PC-3 (cell line): ENCODE results near the gene NBEAL1. TPM values are rescaled to one million over a fixed set of nuclear protein-coding genes. Genes with fewer than 3 reads are reported as not detected.

ENCODE experiments used
- ATAC-seq: fragments of 200-7000 bp; cut with Tn5 transposase; 2 replicates; pipeline ENCODE4 v1.9.1; 2020; ENCODE audit warnings: mild to moderate bottlenecking, moderate library complexity
- BruUV-seq: library from RNA; stranded (reverse); fragments of 400-500 nt; replicated peaks from 2 replicates; lab custom pipeline; 2021; lab: Mats Ljungman, UMichigan
- CTCF ChIA-PET: fragments of 300-600 bp; sonication (Branson Sonifier 250); formaldehyde crosslinking; loops from one replicate; lab custom pipeline; 2022; ENCODE audit warnings: antibody characterized with exemption; lab: Charles Lee
- POLR2A ChIA-PET: fragments of 300-600 bp; sonication (Branson Sonifier 250); formaldehyde crosslinking; loops from one replicate; lab custom pipeline; 2022; ENCODE audit warnings: antibody characterized with exemption; ENCODE audit not compliant: unreplicated experiment; lab: Charles Lee
- DNase-seq: peaks from one replicate; pipeline ENCODE4 v3.0.0-alpha.2; 2015
- H2AFZ ChIP-seq: fragments of 300-600 bp; sonication (generic); 2 replicates; pipeline ENCODE4 v1.6.0; 2016; ENCODE audit warnings: antibody characterized with exemption, low read length
- H3F3A ChIP-seq: fragments of 300-600 bp; sonication (generic); one replicate; pipeline ENCODE4 v1.6.0; 2017; ENCODE audit warnings: antibody characterized with exemption, low read length, control low read depth, mild to moderate bottlenecking; ENCODE audit not compliant: unreplicated experiment
- H3K27ac ChIP-seq: fragments of 300-600 bp; sonication (generic); 2 replicates; pipeline ENCODE4 v1.5.1; 2016; ENCODE audit warnings: mild to moderate bottlenecking, low read length
- H3K27me3 ChIP-seq: fragments of 300-600 bp; sonication (generic); 2 replicates; pipeline ENCODE4 v1.6.1; 2016; ENCODE audit warnings: low read length, mixed read lengths
- H3K36me3 ChIP-seq: fragments of 300-600 bp; sonication (generic); 2 replicates; pipeline ENCODE4 v1.6.1; 2016; ENCODE audit warnings: low read depth, mixed run types, low read length, mixed read lengths
- H3K4me1 ChIP-seq: fragments of 300-600 bp; sonication (generic); 2 replicates; pipeline ENCODE4 v1.5.1; 2016; ENCODE audit warnings: low read length; ENCODE audit not compliant: insufficient read depth
- H3K4me2 ChIP-seq: fragments of 300-600 bp; sonication (generic); 2 replicates; pipeline ENCODE4 v1.6.0; 2016; ENCODE audit warnings: low read length
- H3K4me3 ChIP-seq: fragments of 300-600 bp; sonication (generic); 2 replicates; pipeline ENCODE4 v1.5.1; 2016; ENCODE audit warnings: mild to moderate bottlenecking, low read length, mixed read lengths
- H3K79me2 ChIP-seq: fragments of 300-600 bp; sonication (generic); 2 replicates; pipeline ENCODE4 v1.6.1; 2017; ENCODE audit warnings: low read length, mixed read lengths
- H3K9ac ChIP-seq: fragments of 300-600 bp; sonication (generic); 2 replicates; pipeline ENCODE4 v1.6.0; 2016; ENCODE audit warnings: mild to moderate bottlenecking, low read length
- H3K9me2 ChIP-seq: fragments of 300-600 bp; sonication (generic); replicated peaks from 2 replicates; pipeline ENCODE4 v1.6.1; 2016; ENCODE audit warnings: mixed run types, low read length, mixed read lengths
- H3K9me3 ChIP-seq: fragments of 300-600 bp; sonication (generic); 2 replicates; pipeline ENCODE4 v1.6.1; 2016; ENCODE audit warnings: low read length, mixed read lengths
- H4K20me1 ChIP-seq: fragments of 300-600 bp; sonication (generic); 2 replicates; pipeline ENCODE4 v1.6.1; 2016; ENCODE audit warnings: low read length, mixed read lengths
- CTCF ChIP-seq: fragments of 300-600 bp; sonication (generic); conservative IDR thresholded peaks from 2 replicates; pipeline ENCODE4 v1.5.1; 2017; ENCODE audit warnings: antibody characterized with exemption, low read depth, mild to moderate bottlenecking, low read length
- EZH2 ChIP-seq: fragments of 300-600 bp; sonication (generic); IDR thresholded peaks from one replicate; pipeline ENCODE4 v1.6.1; 2017; ENCODE audit warnings: antibody characterized with exemption, mild to moderate bottlenecking, low read length; ENCODE audit not compliant: unreplicated experiment
- EZH2phosphoT487 ChIP-seq: fragments of 300-600 bp; sonication (generic); IDR thresholded peaks from 2 replicates; pipeline ENCODE4 v1.6.1; 2018; ENCODE audit warnings: mild to moderate bottlenecking, antibody characterized with exemption, low read length, borderline replicate concordance
- intact Hi-C: fragments of 100-400 bp; cut with micrococcal nuclease; formaldehyde crosslinking; loops from 2 replicates; pipeline ENCODE4 v1.9.0; 2023
- total RNA-seq: library from RNA; depleted of rRNA; stranded (reverse); fragments of >200 nt; gene quantifications from 2 replicates; pipeline ENCODE4 v1.2.3, GENCODE V29; 2014

Gene NBEAL1
- total RNA-seq, 1 experiment from 2014 or later: 9.9 TPM

GRCh38 chr2:203238704-203239526, 224.2 kb downstream of the NBEAL1 start, which contains the start of gene CYP20A1:
TSS of gene CYP20A1 (plus strand) at chr2:203239018. CDS start at chr2:203239063, 45 bp downstream.
- DNase-seq (peak; percentile 96), ATAC-seq (peak; percentile 91)
- CTCF ChIA-PET: interaction anchor here (0.7 kb wide), 1 partner anchor 536 kb away, joined by 4 read pairs; no protein-coding TSS in a partner anchor
- H3K4me1 ChIP-seq: peaks cover 16% of the 10 kb centered on the region
- H3K27ac ChIP-seq: peak within 1 kb of the TSS; percentile 88
- TF ChIP-seq CTCF: peak; percentile 44
- no peak for TF ChIP-seq EZH2phosphoT487
- BruUV-seq: no TSS peak
- peak within 1 kb of the TSS; percentile 95 for H3K4me3 ChIP-seq
- H3K9me2 ChIP-seq: no peaks in the 10 kb centered on the region
- H3K27me3 ChIP-seq: no peaks in the 10 kb centered on the region
- H4K20me1 ChIP-seq: no peaks in the 10 kb centered on the region
- peak within 1 kb of the TSS; percentile 99 for H3K4me2 ChIP-seq
- peak within 1 kb of the TSS; percentile 92 for H2AFZ ChIP-seq
- H3K79me2 ChIP-seq: peaks cover 35% of the 10 kb centered on the region
- POLR2A ChIA-PET: interaction anchor here (0.5 to 0.8 kb wide), 3 partner anchors 298 to 573 kb away, joined by 3 to 7 read pairs (median 4); no protein-coding TSS in a partner anchor
- H3F3A ChIP-seq: no peaks in the 10 kb centered on the region
- H3K9me3 ChIP-seq: no peaks in the 10 kb centered on the region
- no peaks in the 10 kb centered on the region for H3K36me3 ChIP-seq
- H3K9ac ChIP-seq: peak within 1 kb of the TSS; percentile 91
- intact Hi-C loops: loop anchor here (2.0 kb wide), 1 partner anchor 208 kb away; no protein-coding TSS in a partner anchor

- Histone ChIP-seq H3F3A (no peaks in the 10 kb centered on the region), H3K9me2 (no peaks in the 10 kb centered on the region), H3K4me1 (peaks cover 16% of the 10 kb centered on the region), H2AFZ (no peak overlapping the region), H3K9ac (no peak overlapping the region), H3K36me3 (no peaks in the 10 kb centered on the region), H3K27me3 (no peaks in the 10 kb centered on the region), H3K27ac (no peak overlapping the region), H3K4me3 (peak overlapping the region; percentile 95), H4K20me1 (no peaks in the 10 kb centered on the region), H3K4me2 (peak overlapping the region; percentile 99), H3K9me3 (no peaks in the 10 kb centered on the region), H3K79me2 (peaks cover 35% of the 10 kb centered on the region)
- BruUV-seq: no TSS peak
- ChIA-PET POLR2A (no interaction called here), CTCF (no interaction called here)
- TF ChIP-seq EZH2: no peak
- no peak for TF ChIP-seq CTCF
- TF ChIP-seq EZH2phosphoT487: no peak
- intact Hi-C loops: no loop called here
- no peak for DNase-seq
- no peak for ATAC-seq
Observed at GRCh38 chr2:203240491-203240890, 225.8 kb downstream of the NBEAL1 start.

- Histone ChIP-seq H3K4me1 (peaks cover 16% of the 10 kb centered on the region), H3K9me3 (no peaks in the 10 kb centered on the region), H4K20me1 (no peaks in the 10 kb centered on the region), H3K9ac (no peak overlapping the region), H3K4me2 (no peak overlapping the region), H3K79me2 (peaks cover 35% of the 10 kb centered on the region), H3K27me3 (no peaks in the 10 kb centered on the region), H3F3A (no peaks in the 10 kb centered on the region), H3K27ac (no peak overlapping the region), H2AFZ (no peak overlapping the region), H3K9me2 (no peaks in the 10 kb centered on the region), H3K4me3 (no peak overlapping the region), H3K36me3 (0 out of 2 replicates have a peak, but pooled peaks cover 2% of the 10 kb centered on the region)
- TF ChIP-seq CTCF (no peak), EZH2phosphoT487 (no peak), EZH2 (no peak)
- ATAC-seq: no peak
- no TSS peak for BruUV-seq
- CTCF ChIA-PET: no interaction called here
- POLR2A ChIA-PET: no interaction called here
- DNase-seq: no peak
- intact Hi-C loops: no loop called here
Observed at GRCh38 chr2:203242518-203242917, 227.8 kb downstream of the NBEAL1 start.
